Measurements from ENCODE around the gene PRRX2.

Gene PRRX2

GRCh38 chr9:129682381-129682780 is 16.9 kb downstream of the PRRX2 start:
- no peak for DNase-seq

DNA sequence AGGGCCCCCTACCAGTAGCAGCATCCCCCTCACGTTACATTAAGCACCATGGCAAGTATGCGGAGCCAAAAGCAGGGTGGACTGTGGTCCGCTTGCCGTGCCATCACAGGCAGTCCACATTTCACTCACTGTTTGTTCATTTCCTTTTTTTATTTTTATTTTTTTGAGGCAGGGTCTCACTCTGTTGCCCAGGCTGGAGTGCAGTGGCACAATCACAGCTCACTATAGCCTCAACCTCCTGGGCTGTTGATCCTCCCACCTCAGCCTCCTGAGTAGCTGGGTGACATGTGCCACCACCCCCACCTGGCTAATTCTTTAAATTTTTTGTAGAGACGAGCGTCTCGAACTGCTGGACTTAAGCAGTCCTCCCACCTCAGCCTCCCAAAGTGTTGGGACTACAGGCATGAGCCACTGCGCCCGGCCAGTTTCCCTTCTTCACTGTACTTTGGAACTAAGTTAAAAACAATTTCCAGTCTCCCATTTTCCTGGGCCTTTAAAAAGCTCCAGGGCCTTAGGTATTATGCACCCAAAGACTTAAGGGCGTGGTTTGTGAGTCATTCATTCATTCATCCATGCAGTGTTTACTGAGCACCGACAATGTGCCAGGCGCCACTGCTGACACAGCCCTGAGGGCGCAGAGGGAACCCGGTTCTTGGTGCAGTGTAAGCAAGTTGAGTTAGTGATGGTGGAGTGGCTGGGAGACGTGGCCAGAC is 19.9 kb downstream of the PRRX2 start:
- DNase-seq = no peak

- DNase-seq = no peak
Observed at GRCh38 chr9:129685933-129686259, 20.4 kb downstream of the PRRX2 start.

DNA sequence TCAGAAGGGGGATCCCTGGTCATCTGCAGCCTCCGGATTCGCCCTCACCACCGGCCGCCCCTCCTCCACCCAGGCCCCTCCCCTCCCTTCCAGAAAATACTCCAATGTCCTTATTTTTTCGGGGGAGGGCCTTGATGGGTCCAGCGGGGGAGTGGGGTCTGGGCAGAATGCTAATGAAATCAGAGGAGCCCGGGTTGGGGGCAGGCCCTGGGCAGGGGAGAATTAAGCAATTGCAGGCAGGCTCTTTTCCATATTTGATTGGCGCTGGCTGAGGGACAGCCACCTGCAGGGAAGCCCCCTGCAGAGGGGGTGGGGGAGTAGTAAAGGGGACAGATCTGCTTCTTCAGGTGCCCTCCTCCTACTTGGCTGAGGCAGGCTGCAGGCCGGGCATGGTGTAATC is 21.3 kb downstream of the PRRX2 start:
- no peak for DNase-seq

- no peak for DNase-seq
Observed at GRCh38 chr9:129687391-129687790, 21.9 kb downstream of the PRRX2 start.

- no peak for DNase-seq
Observed at GRCh38 chr9:129688285-129689043, 23.0 kb downstream of the PRRX2 start.

DNA sequence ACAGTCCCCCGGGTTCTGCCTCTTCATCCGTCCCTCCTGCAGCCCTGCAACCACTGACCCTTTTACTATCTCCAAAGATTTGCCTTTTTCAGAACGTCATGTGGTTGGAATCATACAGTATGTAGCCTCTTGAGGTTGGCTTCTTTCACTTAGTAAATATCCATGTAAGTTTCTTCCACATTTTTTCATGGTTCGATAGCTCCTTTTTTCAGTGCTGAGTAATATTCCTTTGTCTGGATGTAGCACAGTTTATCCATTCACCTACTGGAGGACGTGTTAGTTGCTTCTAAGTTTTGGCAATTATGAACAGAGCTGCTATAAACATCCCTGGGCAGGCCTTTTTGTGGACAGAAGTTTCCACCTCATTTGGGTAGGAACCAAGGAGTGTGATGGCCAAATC is 27.1 kb downstream of the PRRX2 start:
- DNase-seq = no peak

DNA sequence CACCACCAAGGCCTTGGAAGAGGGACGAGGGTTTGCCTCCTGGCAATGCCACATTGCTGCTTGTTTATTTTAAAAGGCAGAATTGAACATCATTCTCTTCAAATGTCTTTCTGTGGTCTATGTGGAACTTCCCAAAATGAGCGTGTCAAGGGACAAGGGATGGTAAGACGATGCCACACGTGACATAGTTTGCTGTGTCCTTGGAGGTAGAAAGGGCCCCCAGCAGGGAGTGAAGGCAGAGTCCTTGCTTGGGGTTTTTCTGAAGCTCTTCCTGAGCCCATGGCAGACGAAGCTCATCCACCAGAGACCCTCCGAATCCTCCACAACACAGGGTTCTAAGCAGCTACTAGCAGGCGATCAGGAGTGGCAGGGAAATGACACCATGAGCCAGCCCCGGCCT is 28.3 kb downstream of the PRRX2 start:
- no peak for DNase-seq

DNA sequence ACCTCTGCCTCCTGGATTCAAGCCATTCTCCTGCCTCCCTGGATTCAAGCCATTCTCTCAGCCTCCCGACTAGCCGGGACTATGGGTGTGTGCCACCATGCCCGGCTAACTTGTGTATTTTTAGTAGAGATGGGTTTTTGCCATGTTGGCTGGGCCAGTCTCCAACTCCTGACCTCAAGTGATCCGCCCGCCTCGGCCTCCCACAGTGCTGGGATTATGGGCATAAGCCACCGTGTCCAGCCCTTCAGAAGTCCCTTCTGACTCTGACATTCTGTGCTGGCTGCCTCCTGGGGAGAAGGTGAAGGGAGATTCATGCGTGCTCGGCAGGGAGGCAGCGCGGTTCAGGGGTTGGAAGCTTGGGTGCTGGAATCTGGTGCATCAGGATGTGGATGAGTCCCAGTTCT is 28.8 kb downstream of the PRRX2 start:
- DNase-seq = no peak

DNA sequence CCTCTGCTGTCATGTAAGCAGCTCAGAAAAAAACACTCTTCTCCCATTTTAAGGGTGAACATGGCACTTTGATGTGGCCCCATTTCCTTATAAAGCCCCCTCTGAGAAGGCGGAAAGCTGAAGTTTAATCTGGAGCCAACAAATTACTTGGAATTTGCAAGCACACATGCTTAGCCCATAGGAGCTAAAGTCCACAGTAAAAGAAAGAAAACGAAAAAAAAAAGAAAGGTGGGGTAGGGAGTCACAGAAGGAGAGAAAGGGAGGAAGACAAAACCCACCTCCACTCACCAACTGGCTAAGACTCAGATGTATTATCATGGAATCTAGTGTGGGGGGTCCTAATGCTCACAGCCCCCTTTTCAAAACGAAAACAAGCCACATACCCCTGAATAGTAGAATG is 30.4 kb downstream of the PRRX2 start:
- no peak for DNase-seq

DNA sequence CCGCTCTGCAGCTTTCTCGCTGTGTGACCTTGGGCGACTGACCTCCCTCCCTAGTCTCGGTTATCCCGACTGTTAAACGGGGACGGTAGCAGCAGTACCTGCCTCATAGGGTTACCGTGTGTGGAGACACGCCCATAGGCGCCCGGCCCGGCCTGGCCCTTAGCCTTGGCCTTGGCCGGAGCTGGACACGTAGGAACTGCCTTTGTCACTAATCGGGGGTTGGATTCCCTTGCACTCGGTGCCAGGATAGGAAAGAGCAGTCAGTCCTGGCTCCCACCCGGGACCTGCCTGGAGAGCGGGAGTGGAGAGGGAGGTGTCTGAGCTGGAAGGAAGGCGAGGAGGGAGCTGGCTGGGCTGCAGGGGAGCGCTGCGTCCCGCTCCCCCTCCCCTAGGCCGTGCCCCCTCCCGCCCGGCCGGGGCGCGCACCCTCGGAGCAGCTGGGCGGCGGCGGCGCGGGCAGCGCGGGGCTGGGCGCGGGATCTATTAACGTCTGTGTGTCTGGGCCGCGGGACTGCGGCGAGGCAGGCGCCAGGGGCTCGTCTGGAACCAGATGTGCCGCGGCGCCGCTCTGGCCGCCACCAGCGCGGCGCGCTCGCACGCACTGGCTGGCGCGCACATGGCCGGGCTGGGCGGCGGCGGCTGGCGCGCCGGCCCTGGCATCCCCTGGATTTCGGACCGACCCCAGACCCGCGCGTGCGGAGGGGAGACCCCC is 31.7 kb downstream of the PRRX2 start:
- no peak for DNase-seq

DNA sequence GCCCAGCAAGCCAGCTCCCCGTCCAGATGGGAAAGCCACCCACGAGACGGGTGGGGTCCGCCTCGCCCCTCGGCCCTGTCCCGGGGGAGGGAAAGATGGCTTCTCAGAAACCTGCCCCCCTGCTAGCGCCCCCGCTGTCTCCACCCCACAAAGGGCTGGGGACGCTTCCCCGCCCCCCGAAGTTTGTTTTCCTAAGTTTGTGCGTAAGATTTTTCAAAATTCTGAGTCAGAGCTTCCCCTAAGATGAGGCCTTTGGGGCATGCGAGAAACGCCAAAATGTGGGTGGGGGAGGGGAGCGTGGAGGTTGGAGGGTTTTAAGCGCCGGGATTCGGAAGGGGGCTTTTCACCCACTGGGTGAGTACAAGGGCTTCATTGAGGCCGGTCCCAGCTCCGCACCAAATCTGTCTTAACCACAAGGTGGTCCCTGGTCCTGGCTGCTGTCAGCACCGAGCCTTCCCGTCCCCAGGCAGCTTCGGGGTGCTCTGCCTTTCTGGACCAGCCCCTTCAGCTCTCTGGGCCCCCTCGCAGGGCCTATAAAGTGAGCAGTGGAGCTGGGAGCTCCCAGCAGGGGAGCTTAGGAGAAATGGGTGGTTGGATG is 32.3 kb downstream of the PRRX2 start:
- DNase-seq = no peak

GRCh38 chr9:129698254-129698757 is 32.9 kb downstream of the PRRX2 start:
- DNase-seq = no peak

- DNase-seq = no peak
Observed at GRCh38 chr9:129701054-129701453, 35.6 kb downstream of the PRRX2 start.

- no peak for DNase-seq
Observed at GRCh38 chr9:129701549-129701948, 36.1 kb downstream of the PRRX2 start.

GRCh38 chr9:129702589-129703520 is 37.4 kb downstream of the PRRX2 start:
- DNase-seq = no peak

DNA sequence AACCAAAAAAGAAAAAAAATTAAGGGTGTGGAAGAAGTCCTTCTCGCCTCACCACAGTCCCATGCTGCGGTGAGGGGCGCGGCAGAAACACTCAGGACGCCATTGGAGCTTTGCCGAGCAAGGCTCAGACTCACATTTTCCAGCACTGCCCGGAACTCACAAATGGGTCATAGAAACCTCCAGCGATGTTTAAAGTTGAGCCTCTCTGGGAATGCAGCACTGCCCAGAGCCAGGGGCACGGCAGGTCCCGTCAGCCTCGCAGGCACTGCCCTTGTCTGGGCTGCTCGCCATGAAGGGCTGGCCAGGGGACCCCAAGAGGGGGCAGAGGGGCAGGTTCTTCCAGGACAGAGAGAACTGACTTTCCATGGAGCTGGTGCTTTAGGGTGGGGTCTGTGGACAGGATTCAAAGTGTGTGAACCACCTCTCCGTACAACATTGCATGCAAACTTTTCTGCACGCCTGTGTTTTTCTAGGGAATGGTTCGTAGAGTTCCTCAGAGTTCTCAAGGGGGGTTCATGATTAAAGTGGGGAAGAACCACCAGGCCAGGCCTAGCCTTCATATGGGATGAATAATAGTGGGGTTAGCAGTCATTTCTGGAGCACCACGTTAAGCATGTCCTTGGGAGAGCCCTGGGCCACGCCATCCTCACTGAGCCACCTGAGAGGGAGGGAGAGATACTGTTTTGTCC is 38.4 kb downstream of the PRRX2 start:
- no peak for DNase-seq

DNA sequence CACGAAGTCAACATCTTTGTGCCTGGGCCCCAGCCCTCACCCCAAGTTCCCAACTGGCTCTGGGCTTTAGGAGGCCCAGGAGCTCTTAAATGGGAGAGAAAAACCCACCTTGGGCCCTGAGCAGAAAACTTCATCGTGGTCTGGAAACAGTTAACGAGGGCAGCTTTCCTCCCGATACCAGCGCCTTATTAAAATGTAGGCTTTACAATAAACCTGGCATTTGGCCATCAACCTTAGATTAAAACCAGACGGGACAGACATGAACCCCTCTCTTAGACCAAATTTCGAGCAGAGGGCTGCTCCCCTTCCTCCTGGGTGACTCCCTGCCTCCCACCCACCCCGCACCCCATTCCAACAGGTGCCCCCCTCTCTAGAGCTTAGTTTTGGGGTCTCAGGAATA is 39.4 kb downstream of the PRRX2 start:
- DNase-seq = no peak

DNA sequence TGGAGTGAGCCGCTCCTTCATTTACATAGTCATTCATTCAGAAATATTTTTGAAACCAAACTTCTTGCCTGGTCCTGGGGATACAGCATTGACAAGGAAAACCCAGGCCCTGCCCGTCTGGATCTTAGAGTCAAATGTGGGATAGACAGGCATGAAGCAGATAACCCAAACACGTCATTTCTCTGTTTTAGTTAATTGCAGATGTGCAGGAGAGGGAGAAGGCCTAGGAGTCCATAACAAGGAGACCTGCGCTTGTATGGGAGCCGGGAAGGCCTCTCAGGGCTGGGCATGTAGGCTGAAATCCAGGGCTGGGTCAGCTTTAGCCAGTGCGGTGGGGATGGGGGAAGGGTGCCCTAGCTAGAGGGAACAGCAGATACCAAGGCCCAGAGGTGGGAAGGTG is 43.3 kb downstream of the PRRX2 start:
- no peak for DNase-seq

GRCh38 chr9:129709438-129710168 is 44.2 kb downstream of the PRRX2 start:
- DNase-seq = no peak

GRCh38 chr9:129710169-129710453 is 44.7 kb downstream of the PRRX2 start:
- no peak for DNase-seq

All from GOT3 (cell line).